ENCODE results near the gene GPX4. TPM values are rescaled to one million over a fixed set of nuclear protein-coding genes. Genes with fewer than 3 reads are reported as not detected.
A peak's percentile ranks its signal among the peaks of the same experiment; 100 is the strongest.

Gene GPX4
- polyA plus RNA-seq, 3 donors, result 459 to 508 (median 493) TPM

GRCh38 chr19:1112268-1113029 lies 8.7 kb downstream of the GPX4 start:
- H3K36me3 ChIP-seq (replicated peaks in 1 of 2; ENCODE audit: control insufficient read depth in 1 of 2, insufficient read depth in 2 of 2, low read length in 2 of 2), result peaks cover 61 to 79% of the 10 kb centered on the region in 2 donors
- no peak overlapping the region for H3K4me2 ChIP-seq (replicated peaks; ENCODE audit: extremely low read depth, low read length, poor library complexity, severe bottlenecking)
- H3K4me1 ChIP-seq (ENCODE audit: control insufficient read depth in 1 of 2, insufficient read depth in 2 of 2, low read length in 2 of 2), result peaks cover 9 to 19% of the 10 kb centered on the region in 2 donors
- H3K9ac ChIP-seq (ENCODE audit: insufficient read depth, low read length, poor library complexity, severe bottlenecking), result no peak overlapping the region
- WGBS (ENCODE audit: insufficient coverage), result 92% methylated on average over 39 of the region's 71 CpGs
- no peaks in the 10 kb centered on the region for H3K79me2 ChIP-seq (ENCODE audit: insufficient read depth, low read length)
- peaks cover 86% of the 10 kb centered on the region for H4K20me1 ChIP-seq (ENCODE audit: insufficient read depth, low read length)
- H3K27ac ChIP-seq (ENCODE audit: low read depth in 1 of 2, low read length in 2 of 2), result no peak overlapping the region
- H2AFZ ChIP-seq (ENCODE audit: insufficient read depth, low read depth, low read length, poor library complexity, severe bottlenecking), result no peak overlapping the region
- Mint-ChIP-seq H3K27ac (peak overlapping the region in 1 of 7 donors; percentile 62), H3K9me3 (no peaks in the 10 kb centered on the region), H3K27me3 (ENCODE audit: low read depth in 3 of 3) (no peaks in the 10 kb centered on the region), H3K4me1 (peaks cover 8% of the 10 kb centered on the region), H3K36me3 (peaks cover 16 to 64% of the 10 kb centered on the region in 2 donors), H3K4me3 (no peak overlapping the region)
- TF ChIP-seq CTCF (IDR thresholded peaks at IDR 0.05), result no peak
- DNase-seq, result no peak
- no peak overlapping the region for H3K4me3 ChIP-seq (replicated peaks in 1 of 3; ENCODE audit: low read depth in 2 of 3, low read length in 3 of 3)
- H3K27me3 ChIP-seq (ENCODE audit: control insufficient read depth in 2 of 2, insufficient read depth in 2 of 2, low read length in 2 of 2), result no peaks in the 10 kb centered on the region
- no peaks in the 10 kb centered on the region for H3K9me3 ChIP-seq (replicated peaks in 1 of 2; ENCODE audit: control insufficient read depth in 1 of 2, insufficient read depth in 1 of 2, low read length in 2 of 2)
- intact Hi-C loops (cut with micrococcal nuclease), result loop anchor here (5.0 kb wide), 2 partner anchors 80 to 130 kb away; partner anchors contain the start of gene ATP5F1D (in 1 of the 2)

DNA sequence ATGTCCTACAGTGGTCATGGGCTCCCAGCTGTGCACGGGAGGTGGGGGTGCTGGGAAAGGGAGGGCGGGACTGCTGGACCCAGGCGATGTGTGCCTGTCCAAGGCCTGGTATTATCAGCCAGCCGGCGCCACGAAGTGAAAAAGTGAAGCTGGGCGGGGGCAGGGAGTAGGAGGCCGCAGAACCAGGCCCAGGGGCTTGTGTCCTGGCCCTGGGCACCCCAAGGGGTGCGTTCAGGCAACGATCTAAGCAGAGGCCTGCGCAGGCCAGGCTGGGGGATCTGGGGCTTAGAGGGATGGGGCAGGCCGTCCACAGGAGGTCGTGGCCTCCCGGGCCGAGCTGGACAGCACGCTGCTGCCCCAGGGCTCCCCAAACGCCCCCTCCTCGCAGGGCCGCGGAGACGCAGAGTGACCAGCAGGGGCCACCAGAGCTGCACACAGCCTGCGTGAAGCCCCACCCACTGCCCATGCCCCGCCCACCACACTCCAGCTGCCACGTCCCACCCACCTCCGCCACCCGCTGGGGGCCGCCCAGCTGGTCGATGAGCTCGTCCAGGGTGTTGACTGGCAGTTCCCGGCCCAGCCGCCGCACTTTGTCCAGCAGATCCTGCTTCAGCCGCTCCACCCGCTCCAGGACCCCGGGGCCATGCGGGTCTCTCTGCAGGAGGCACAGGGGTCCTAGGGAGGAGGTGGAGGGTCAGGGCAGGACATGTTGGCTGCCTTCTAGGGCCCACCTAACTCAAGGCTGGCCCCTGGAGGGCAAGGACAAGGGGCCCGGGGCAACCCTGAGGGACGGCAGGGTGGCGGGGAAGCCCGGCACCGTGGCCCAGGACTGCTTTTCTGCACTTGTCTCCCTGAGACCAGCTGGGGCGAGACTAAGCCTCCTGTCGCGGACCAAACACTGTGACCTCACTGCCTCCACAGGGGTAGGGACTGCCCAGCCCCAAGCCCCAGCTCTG lies 9.5 kb downstream of the GPX4 start:
- peak; percentile 98 for TF ChIP-seq CTCF (IDR thresholded peaks at IDR 0.05)
- Histone ChIP-seq H3K79me2 (ENCODE audit: insufficient read depth, low read length) (no peaks in the 10 kb centered on the region), H2AFZ (ENCODE audit: insufficient read depth, low read depth, low read length, poor library complexity, severe bottlenecking) (no peak overlapping the region), H3K27me3 (ENCODE audit: control insufficient read depth in 2 of 2, insufficient read depth in 2 of 2, low read length in 2 of 2) (no peaks in the 10 kb centered on the region), H4K20me1 (ENCODE audit: insufficient read depth, low read length) (peaks cover 89% of the 10 kb centered on the region), H3K36me3 (replicated peaks in 1 of 2; ENCODE audit: control insufficient read depth in 1 of 2, insufficient read depth in 2 of 2, low read length in 2 of 2) (peaks cover 64 to 82% of the 10 kb centered on the region in 2 donors), H3K9ac (ENCODE audit: insufficient read depth, low read length, poor library complexity, severe bottlenecking) (no peak overlapping the region), H3K27ac (ENCODE audit: low read depth in 1 of 2, low read length in 2 of 2) (peak overlapping the region; percentile 2 to 43), H3K9me3 (replicated peaks in 1 of 2; ENCODE audit: control insufficient read depth in 1 of 2, insufficient read depth in 1 of 2, low read length in 2 of 2) (no peaks in the 10 kb centered on the region), H3K4me1 (ENCODE audit: control insufficient read depth in 1 of 2, insufficient read depth in 2 of 2, low read length in 2 of 2) (peaks cover 8 to 14% of the 10 kb centered on the region in 2 donors), H3K4me2 (replicated peaks; ENCODE audit: extremely low read depth, low read length, poor library complexity, severe bottlenecking) (peak overlapping the region; percentile 50), H3K4me3 (replicated peaks in 1 of 3; ENCODE audit: low read depth in 2 of 3, low read length in 3 of 3) (no peak overlapping the region)
- peaks cover 8% of the 10 kb centered on the region for H3K4me1 Mint-ChIP-seq
- H3K27ac Mint-ChIP-seq, result peak overlapping the region in 6 of 7 donors; percentile 10 to 64 (median 43)
- peaks cover 0 to 2% (median 0%) of the 10 kb centered on the region in 3 donors for H3K27me3 Mint-ChIP-seq (ENCODE audit: low read depth in 3 of 3)
- H3K9me3 Mint-ChIP-seq, result peaks cover 0 to 2% (median 0%) of the 10 kb centered on the region in 7 donors
- intact Hi-C loops (cut with micrococcal nuclease), result loop anchor here (5.0 kb wide), 2 partner anchors 79 to 129 kb away; partner anchors contain the start of gene ATP5F1D (in 1 of the 2)
- DNase-seq, result peak; percentile 83 to 90 (median 87)
- H3K4me3 Mint-ChIP-seq, result no peak overlapping the region
- H3K36me3 Mint-ChIP-seq, result peaks cover 25 to 73% of the 10 kb centered on the region in 2 donors
- WGBS (ENCODE audit: insufficient coverage), result 37% methylated on average over 43 of the region's 44 CpGs

Measured in CD14-positive monocyte (primary cell).